Activated T-helper 1 cell treated with anti-CD3 and anti-CD28 coated beads, Interleukin-12 subunit alpha, Interleukin-12 subunit beta, Interleukin-2, Interleukin-4 antibody, amounts not matched to agents 30 ng/mL and 10 ng/mL and 1 ng/mL, durations not matched to agents 14 hours and 24 hours and 36 hours (primary cell): ENCODE measurements around the gene FABP2. TPM values are rescaled to one million over a fixed set of nuclear protein-coding genes. Genes with fewer than 3 reads are reported as not detected.
"Not testable (repeated sequence)": the region's sequence is repeated elsewhere in the genome, so short reads cannot be mapped to it uniquely, and the experiment has no call there.

Experiments
- DNase-seq: peaks from one replicate; pipeline ENCODE4 v3.0.0; 2021; ENCODE audit warnings: low spot score
- H3K27ac Mint-ChIP-seq: one replicate; pipeline ENCODE4 v1.8.0; 2021; ENCODE audit warnings: mild to moderate bottlenecking, mixed read lengths
- H3K27me3 Mint-ChIP-seq: one replicate; pipeline ENCODE4 v1.8.0; 2022; ENCODE audit warnings: mild to moderate bottlenecking, moderate library complexity, mixed read lengths; ENCODE audit not compliant: insufficient read depth
- H3K36me3 Mint-ChIP-seq: one replicate; pipeline ENCODE4 v1.8.0; 2021; ENCODE audit warnings: low read depth, mixed read lengths
- H3K4me1 Mint-ChIP-seq: one replicate; pipeline ENCODE4 v1.8.0; 2021; ENCODE audit warnings: low read depth, mixed read lengths
- H3K4me3 Mint-ChIP-seq: one replicate; pipeline ENCODE4 v1.8.0; 2021; ENCODE audit warnings: mild to moderate bottlenecking, moderate library complexity, mixed read lengths
- H3K9me3 Mint-ChIP-seq: one replicate; pipeline ENCODE4 v1.8.0; 2021; ENCODE audit warnings: mixed read lengths
- intact Hi-C: fragments of 100-400 bp; cut with micrococcal nuclease; formaldehyde crosslinking; loops from one replicate; pipeline ENCODE4 v1.15.1; 2024
- total RNA-seq: library from RNA; stranded (reverse); gene quantifications from 2 replicates; pipeline ENCODE4 v1.2.3, GENCODE V29; 2022

FABP2 gene
- total RNA-seq, 1 donor from 2014 or later, result not detected

DNA sequence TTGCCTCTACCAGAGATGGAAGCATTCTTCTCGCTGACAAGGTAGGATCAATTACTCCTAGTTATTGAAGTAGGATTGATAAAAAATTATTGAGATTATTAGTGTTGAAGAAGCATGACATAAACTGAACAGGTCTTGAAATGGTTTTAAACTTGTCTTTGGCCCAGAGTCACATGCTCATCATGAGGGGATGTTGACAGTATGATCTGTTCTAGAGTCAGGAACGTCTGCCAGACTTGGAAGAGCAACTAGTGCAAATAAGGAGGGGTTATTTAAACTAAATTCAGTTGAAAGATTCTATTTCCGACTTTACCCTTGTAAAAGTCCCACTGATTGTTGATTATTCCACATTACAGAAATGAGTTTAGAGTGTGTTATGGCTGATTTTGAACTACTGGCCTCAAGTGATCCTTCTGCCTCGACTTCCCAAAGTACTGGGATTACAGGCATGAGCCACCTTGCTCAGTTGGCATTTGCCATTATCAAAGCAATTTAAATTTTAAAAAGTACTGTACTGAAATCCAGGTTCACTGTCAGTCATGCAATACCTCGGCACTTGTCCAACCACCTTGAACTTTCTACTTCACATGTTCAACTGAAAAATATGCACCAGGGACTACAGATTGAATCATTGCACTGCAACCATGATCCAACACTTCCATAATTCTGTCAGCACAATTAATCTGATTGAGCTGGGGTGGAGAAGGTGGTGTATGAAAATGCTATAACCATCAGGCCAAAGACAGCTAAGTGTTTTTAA is 19.7 kb downstream of the FABP2 start:
- Mint-ChIP-seq H3K27me3 (peaks cover 5% of the 10 kb centered on the region), H3K4me3 (peak overlapping the region; percentile 1), H3K4me1 (peaks cover 29% of the 10 kb centered on the region), H3K36me3 (peaks cover 22% of the 10 kb centered on the region), H3K9me3 (no peaks in the 10 kb centered on the region), H3K27ac (peak overlapping the region; percentile 8)
- DNase-seq, result no peak
- intact Hi-C loops, result loop anchor here (5.0 kb wide), 1 partner anchor 465 kb away; the partner anchor contains the start of gene SEC24D

GRCh38 chr4:119300101-119300978 is 21.6 kb downstream of the FABP2 start:
- Mint-ChIP-seq H3K27me3 (no peaks in the 10 kb centered on the region), H3K36me3 (peaks cover 36% of the 10 kb centered on the region), H3K4me3 (peak overlapping the region; percentile 97), H3K4me1 (peaks cover 38% of the 10 kb centered on the region), H3K9me3 (no peaks in the 10 kb centered on the region), H3K27ac (peak overlapping the region; percentile 97)
- intact Hi-C loops, result loop anchor here (1.0 to 5.0 kb wide), 6 partner anchors 14 to 615 kb away; partner anchors contain the start of genes METTL14, SEC24D and USP53
- DNase-seq, result peak; percentile 93

GRCh38 chr4:119299741-119300100 is 22.2 kb downstream of the FABP2 start:
- peaks cover 38% of the 10 kb centered on the region for H3K4me1 Mint-ChIP-seq
- no peaks in the 10 kb centered on the region for H3K27me3 Mint-ChIP-seq
- DNase-seq, result no peak
- peak overlapping the region; percentile 97 for H3K27ac Mint-ChIP-seq
- intact Hi-C loops, result loop anchor here (1.0 to 5.0 kb wide), 7 partner anchors 13 to 1021 kb away; partner anchors contain the start of genes METTL14, SEC24D and USP53
- no peaks in the 10 kb centered on the region for H3K9me3 Mint-ChIP-seq
- peak overlapping the region; percentile 97 for H3K4me3 Mint-ChIP-seq
- peaks cover 36% of the 10 kb centered on the region for H3K36me3 Mint-ChIP-seq

DNA sequence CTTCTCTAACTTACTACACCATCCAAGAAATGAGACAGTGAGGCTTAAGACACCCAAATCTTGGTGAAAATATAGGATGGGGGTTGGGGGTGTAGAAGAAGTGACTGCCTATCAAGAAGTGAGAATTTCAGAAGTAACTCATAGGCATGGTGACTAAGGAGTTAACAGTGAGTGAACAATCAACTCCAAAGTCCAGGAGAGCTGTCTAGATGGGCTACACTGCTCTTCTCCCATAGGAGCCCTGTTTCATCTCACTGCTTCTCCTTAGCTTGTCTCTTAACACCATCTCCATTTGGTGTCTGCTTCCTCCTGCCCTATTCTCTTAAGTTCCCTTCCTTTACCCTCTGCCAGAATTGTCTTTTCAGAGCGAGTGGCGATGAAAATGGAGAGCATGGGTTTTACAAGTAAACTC is 22.7 kb downstream of the FABP2 start:
- peaks cover 36% of the 10 kb centered on the region for H3K36me3 Mint-ChIP-seq
- H3K9me3 Mint-ChIP-seq, result no peaks in the 10 kb centered on the region
- peak overlapping the region; percentile 97 for H3K4me3 Mint-ChIP-seq
- H3K27me3 Mint-ChIP-seq, result no peaks in the 10 kb centered on the region
- H3K4me1 Mint-ChIP-seq, result peaks cover 38% of the 10 kb centered on the region
- intact Hi-C loops, result loop anchor here (2.0 kb wide), 1 partner anchor 1020 kb away; no protein-coding TSS in a partner anchor
- DNase-seq, result no peak
- H3K27ac Mint-ChIP-seq, result peak overlapping the region; percentile 97

DNA sequence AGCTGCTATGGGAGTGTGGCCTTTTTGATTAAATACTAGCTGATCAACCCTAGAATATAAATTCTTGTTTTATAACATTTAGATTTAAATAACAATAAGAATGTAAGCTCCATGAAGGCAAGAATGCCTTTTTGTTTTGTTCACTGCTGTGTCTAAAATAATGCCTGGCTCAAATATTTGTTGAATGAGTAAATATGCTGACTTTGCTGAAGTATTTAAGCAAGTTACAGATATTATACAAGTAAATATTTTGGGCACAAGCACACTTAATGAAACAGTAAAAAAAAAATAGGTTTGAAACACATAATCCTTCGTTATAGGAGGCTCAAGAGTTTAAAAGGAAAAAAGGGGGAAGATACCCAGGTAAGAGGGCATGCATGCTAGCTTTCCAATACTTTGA is 24.1 kb downstream of the FABP2 start:
- peaks cover 35% of the 10 kb centered on the region for H3K36me3 Mint-ChIP-seq
- intact Hi-C loops, result loop anchor here (2.0 kb wide), 1 partner anchor 1019 kb away; no protein-coding TSS in a partner anchor
- H3K9me3 Mint-ChIP-seq, result no peaks in the 10 kb centered on the region
- peak overlapping the region; percentile 97 for H3K4me3 Mint-ChIP-seq
- DNase-seq, result no peak
- H3K4me1 Mint-ChIP-seq, result peaks cover 38% of the 10 kb centered on the region
- H3K27ac Mint-ChIP-seq, result no peak overlapping the region
- no peaks in the 10 kb centered on the region for H3K27me3 Mint-ChIP-seq

- Mint-ChIP-seq H3K27me3 (no peaks in the 10 kb centered on the region), H3K9me3 (no peaks in the 10 kb centered on the region), H3K4me3 (no peak overlapping the region), H3K27ac (no peak overlapping the region), H3K36me3 (peaks cover 36% of the 10 kb centered on the region), H3K4me1 (peaks cover 26% of the 10 kb centered on the region)
- intact Hi-C loops, result no loop called here
- no peak for DNase-seq
Observed at GRCh38 chr4:119296356-119296755, 25.6 kb downstream of the FABP2 start.

GRCh38 chr4:119290598-119290997 is 31.3 kb downstream of the FABP2 start:
- Mint-ChIP-seq H3K4me1 (no peaks in the 10 kb centered on the region), H3K4me3 (no peak overlapping the region), H3K27me3 (no peaks in the 10 kb centered on the region), H3K27ac (no peak overlapping the region), H3K36me3 (peaks cover 6% of the 10 kb centered on the region), H3K9me3 (no peaks in the 10 kb centered on the region)
- intact Hi-C loops, result no loop called here
- no peak for DNase-seq

DNA sequence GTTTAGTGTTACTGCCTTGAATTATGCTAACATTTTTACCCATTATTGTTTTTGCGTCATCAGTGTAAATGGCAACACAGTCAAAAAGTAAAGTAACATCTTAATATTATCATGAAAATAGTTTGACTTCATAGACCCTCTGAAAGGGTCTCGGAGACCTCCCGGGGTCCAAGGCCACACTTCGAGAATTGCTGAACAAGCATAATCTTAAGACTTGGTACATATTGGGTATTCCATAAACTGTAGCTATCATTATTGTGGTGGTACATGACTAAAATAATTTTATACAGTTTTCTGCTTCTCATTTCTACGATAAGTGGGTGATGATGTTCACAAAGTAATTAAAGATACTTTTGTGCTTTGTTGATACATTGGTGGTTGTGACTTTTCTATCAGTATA is 32.6 kb downstream of the FABP2 start:
- Mint-ChIP-seq H3K27ac (no peak overlapping the region), H3K4me1 (peaks cover 9% of the 10 kb centered on the region), H3K36me3 (peaks cover 6% of the 10 kb centered on the region), H3K9me3 (no peaks in the 10 kb centered on the region), H3K27me3 (no peaks in the 10 kb centered on the region), H3K4me3 (no peak overlapping the region)
- no peak for DNase-seq
- intact Hi-C loops, result loop anchor here (5.0 kb wide), 1 partner anchor 517 kb away; no protein-coding TSS in a partner anchor

DNA sequence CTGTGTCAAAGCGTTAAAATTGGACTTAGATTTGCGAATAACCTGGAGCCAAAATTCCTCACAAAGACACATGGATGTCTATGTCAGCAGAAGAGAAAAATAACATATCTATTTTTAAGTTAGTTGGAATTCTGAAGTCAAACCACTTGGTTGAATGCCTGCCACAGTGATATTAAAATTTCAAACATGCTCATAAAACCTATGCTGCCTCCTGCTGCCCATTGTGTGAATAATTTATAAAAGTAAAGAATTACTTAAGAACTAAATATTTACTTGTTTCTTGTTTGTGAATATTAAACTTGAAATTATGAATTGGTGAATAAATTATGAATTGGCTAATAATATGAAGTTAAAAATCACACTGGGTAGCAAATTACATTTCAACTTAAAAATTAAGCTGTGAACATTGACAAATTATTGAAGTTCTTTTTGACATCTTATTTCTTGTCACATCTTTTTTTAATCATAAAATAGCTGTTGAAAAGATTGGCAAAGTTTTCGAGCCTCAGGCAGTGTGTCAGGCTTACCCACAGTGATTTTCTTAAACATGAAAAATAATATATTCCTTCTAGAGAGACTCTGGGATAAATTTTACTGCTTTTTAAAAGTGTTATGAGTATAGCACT is 35.4 kb downstream of the FABP2 start:
- intact Hi-C loops, result loop anchor here (1.0 to 5.0 kb wide), 5 partner anchors 14 to 514 kb away; partner anchors contain the start of gene USP53
- Mint-ChIP-seq H3K4me3 (no peak overlapping the region), H3K9me3 (no peaks in the 10 kb centered on the region), H3K4me1 (peaks cover 12% of the 10 kb centered on the region), H3K27ac (no peak overlapping the region), H3K36me3 (no peaks in the 10 kb centered on the region), H3K27me3 (no peaks in the 10 kb centered on the region)
- no peak for DNase-seq

- peaks cover 3% of the 10 kb centered on the region for H3K36me3 Mint-ChIP-seq
- H3K4me3 Mint-ChIP-seq, result peak overlapping the region; percentile 69
- intact Hi-C loops, result loop anchor here (1.0 to 5.0 kb wide), 2 partner anchors 16 to 513 kb away; no protein-coding TSS in a partner anchor
- H3K9me3 Mint-ChIP-seq, result no peaks in the 10 kb centered on the region
- no peak for DNase-seq
- H3K27me3 Mint-ChIP-seq, result no peaks in the 10 kb centered on the region
- H3K27ac Mint-ChIP-seq, result peak overlapping the region; percentile 66
- peaks cover 14% of the 10 kb centered on the region for H3K4me1 Mint-ChIP-seq
Observed at GRCh38 chr4:119284876-119285780, 36.8 kb downstream of the FABP2 start.

- DNase-seq, result no peak
- peaks cover 14% of the 10 kb centered on the region for H3K4me1 Mint-ChIP-seq
- no peaks in the 10 kb centered on the region for H3K27me3 Mint-ChIP-seq
- H3K9me3 Mint-ChIP-seq, result no peaks in the 10 kb centered on the region
- intact Hi-C loops, result no loop called here
- H3K27ac Mint-ChIP-seq, result no peak overlapping the region
- H3K4me3 Mint-ChIP-seq, result no peak overlapping the region
- peaks cover 6% of the 10 kb centered on the region for H3K36me3 Mint-ChIP-seq
Observed at GRCh38 chr4:119281393-119281792, 40.5 kb downstream of the FABP2 start.

GRCh38 chr4:119279945-119280344 is 42.0 kb downstream of the FABP2 start:
- DNase-seq, H3K9me3 Mint-ChIP-seq, H3K4me1 Mint-ChIP-seq, H3K4me3 Mint-ChIP-seq, H3K27ac Mint-ChIP-seq, intact Hi-C loops, H3K27me3 Mint-ChIP-seq, H3K36me3 Mint-ChIP-seq: not testable (repeated sequence)
